HG03060 (cell line): ENCODE results near the gene HSPB6.

Source experiments
- ATAC-seq: cut with Tn5 transposase; IDR thresholded peaks from one replicate; pipeline ENCODE4 v1.9.1; 2021; ENCODE audit warnings: low read depth, moderate number of reproducible peaks; ENCODE audit not compliant: unreplicated experiment

HSPB6 gene

DNA sequence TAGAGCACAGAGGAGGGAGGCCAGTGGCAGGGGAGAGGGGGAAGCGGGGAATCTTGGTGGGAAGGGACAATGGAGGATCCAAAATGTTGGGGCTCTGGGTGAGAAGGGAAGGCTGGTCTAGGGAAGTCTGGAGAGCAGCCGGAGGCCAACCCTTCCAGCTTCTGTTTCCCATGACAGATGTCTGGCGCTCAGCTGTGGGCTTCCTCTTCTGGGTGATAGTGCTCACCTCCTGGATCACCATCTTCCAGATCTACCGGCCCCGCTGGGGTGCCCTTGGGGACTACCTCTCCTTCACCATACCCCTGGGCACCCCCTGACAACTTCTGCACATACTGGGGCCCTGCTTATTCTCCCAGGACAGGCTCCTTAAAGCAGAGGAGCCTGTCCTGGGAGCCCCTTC is 10.3 kb downstream of the HSPB6 start:
- ATAC-seq: no peak

- no peak for ATAC-seq
Measured at GRCh38 chr19:35746087-35746462, 10.8 kb downstream of the HSPB6 start.

DNA sequence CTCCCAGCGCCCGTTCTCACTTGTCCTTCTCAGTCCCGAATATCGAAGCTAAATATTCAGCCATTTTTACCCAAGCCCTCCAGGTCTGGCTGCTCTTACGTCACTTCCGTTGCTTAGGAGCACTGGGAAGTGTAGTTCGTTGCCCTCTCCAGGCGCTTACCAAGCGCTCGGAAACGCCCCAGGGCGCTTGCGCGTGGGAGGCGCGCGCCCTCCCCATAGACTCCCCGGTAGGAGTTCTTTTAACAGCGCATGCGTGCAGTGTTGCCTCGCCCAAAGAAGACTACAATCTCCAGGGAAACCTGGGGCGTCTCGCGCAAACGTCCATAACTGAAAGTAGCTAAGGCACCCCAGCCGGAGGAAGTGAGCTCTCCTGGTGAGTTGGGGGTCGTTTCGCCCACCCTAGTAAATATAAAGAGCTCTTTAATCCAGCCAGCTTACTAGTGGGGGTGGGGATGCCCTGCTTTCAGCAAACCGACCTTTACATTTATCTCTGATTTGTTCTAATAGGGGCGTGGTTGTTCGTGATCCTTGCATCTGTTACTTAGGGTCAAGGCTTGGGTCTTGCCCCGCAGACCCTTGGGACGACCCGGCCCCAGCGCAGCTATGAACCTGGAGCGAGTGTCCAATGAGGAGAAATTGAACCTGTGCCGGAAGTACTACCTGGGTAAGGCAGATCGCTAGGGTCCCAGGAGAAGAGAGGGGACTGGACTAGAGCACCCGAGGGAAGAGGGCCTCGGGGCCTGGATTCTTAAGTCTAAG is 11.3 kb downstream of the HSPB6 start, which contains the start of the genes PSENEN and U2AF1L4:
Gene PSENEN, plus strand, starts transcription at position 324 of the 759 bp plus-strand sequence. Its CDS starts 280 bp downstream, at position 604.
Gene U2AF1L4, minus strand, starts transcription at position 91 of the 759 bp plus-strand sequence. Its CDS starts 27 bp downstream, at position 64.
- peak; percentile 25 for ATAC-seq

- no peak for ATAC-seq
Measured at GRCh38 chr19:35744430-35745327, 12.2 kb downstream of the HSPB6 start.

DNA sequence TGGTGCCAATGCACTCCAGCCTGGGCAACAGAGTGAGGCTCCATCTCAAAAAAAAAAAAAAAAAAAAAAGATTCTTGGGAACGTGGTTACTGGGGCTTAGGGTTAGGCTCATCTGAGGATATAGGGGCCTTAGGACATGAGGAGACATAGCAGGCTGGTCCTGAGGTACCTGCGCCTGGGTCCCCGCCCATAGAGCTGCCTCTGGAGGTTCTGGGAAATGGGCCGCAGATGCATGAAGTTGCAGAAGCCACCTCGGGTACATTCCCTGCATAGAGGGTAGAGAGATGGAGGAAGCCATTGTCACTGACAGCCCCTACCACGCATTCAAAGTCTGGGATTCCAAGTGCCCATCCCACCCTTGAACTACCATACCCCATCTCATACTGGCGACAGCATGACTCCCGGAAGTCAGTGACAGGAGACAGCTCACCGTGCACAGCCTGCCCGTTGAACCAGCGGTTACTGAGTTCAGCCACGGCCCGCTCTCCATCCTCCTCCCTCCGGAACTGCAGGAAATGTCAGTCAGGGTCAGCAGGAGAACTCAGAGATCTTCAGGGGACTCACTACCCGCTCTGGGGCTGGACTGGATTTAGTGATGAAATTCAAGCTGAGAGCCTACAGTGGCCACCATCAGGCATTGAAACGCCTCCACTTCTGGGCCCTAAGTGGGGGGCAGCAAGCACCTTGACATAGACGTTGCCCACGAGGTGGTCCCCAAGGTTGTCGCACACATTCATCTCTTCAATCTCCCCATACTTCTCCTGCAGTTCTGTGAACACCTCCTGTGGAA is 13.0 kb downstream of the HSPB6 start:
- no peak for ATAC-seq

GRCh38 chr19:35742121-35742724 is 14.6 kb downstream of the HSPB6 start, which contains the start of gene IGFLR1:
IGFLR1 (minus strand) TSS chr19:35742452; CDS start chr19:35741180, 1,272 bp downstream.
- ATAC-seq: no peak

DNA sequence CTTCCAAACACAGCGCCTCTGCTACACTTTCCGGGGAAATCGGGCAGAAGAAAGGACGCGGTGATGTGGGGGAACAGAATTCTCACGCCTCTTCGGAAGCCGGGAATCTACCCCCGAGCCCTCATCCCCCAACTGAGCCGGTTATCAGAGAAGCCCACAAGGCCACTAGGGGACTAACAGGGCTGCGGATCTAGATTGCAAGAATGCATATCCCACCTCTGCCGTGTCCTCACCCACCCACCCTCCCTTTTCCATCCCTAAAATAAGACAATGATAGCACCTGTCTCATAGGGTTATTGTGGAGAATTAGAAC is 15.7 kb downstream of the HSPB6 start:
- no peak for ATAC-seq

DNA sequence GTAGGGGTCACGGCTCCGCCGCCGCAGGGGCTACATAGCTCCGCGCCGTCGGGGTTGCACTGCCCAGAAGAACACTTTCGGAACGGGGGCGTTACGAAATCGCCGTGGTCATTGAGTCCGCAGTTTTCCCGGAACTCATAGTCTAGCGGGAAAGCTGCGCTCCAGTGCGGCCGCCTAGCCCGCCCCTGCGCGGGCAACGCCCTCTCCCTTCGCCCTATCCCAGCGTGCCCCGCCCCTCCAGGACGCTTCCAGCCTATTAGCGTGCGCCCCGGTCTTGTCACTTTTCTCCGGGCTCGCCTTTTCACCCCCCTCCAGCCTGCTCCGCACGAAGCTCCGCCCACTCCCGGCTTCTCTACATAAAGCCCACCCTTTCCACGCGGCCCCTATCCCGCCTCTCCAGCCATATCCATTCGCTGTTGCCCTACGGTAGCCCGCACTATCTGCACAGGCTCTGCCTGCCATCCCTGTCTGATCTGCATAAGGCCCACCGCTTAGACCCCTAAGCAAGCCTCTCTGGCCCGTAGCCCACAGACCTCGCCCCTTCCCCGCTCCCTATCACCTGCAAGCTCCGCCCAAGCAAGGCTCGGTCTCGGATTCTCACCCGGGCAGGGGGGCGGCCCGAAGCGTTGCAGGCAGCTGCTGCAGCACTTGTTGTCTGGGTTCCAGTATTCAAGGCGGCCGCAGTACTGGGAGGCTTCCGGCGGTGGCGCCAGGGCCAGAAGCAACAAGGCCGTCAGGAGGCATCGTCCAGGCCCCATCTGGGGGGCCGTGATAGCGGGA is 16.2 kb downstream of the HSPB6 start:
- no peak for ATAC-seq

DNA sequence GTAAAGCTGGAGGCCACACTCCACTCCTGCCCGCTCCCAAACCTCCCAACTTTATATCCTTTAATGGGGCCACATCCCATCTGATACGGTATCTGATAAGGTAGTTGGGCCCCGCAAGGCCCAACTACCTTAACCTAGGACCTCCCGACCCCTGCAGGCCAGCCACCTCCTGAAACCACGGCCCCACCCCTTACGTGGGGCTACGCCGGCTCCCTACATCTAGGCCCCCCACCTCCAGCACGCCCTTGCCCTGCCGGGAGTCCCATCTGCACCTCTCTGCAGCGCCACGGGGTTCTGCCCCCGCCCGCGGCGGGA is 16.8 kb downstream of the HSPB6 start:
- ATAC-seq: no peak

- no peak for ATAC-seq
Measured at GRCh38 chr19:35739275-35740107, 17.3 kb downstream of the HSPB6 start.

DNA sequence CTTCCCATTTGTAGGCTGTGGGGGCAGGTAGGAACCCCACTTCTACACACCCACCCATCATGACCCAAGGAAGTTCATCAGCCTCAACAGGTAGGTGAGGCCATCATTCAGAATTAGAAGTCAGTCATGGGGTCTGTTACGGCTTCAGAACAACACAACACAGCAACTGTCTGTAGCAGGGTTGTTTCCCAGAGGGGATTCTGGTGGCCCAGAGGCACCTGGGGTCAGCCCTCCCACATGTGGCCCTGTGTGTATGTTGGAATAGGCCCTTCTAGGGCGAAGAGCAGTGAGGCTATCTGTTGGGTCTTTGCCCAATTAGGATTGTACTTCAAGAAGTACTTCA is 18.0 kb downstream of the HSPB6 start:
- no peak for ATAC-seq

DNA sequence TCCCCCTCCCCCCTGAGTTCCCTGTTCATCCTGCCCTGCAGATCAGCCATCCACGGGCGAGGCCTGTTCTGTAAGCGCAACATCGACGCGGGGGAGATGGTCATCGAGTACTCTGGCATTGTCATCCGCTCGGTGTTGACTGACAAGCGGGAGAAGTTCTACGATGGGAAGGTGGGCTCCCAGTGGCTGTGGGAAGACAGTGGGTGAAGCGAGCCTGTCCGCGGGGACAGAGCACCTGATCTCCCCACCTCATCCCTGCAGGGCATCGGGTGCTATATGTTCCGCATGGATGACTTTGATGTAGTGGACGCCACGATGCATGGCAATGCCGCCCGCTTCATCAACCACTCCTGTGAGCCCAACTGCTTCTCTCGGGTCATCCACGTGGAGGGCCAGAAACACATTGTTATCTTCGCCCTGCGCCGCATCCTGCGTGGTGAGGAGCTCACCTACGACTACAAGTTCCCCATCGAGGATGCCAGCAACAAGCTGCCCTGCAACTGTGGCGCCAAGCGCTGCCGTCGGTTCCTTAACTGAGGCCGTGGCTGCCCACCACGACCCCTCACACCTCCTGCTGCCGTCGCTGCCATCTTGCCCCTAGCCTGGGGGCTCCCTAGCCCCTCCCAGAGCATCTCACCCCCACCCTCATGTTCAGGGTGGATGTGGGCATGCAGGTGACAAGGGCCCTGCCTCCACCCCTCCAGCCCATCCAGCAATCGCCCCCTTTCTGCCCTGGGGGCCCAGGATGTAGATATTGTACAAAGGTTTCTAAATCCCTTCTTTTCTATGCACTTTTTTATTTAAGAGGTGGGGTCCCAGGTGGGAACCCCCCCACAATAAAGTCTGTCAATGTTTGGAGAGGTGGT is 18.6 kb downstream of the HSPB6 start:
- no peak for ATAC-seq

DNA sequence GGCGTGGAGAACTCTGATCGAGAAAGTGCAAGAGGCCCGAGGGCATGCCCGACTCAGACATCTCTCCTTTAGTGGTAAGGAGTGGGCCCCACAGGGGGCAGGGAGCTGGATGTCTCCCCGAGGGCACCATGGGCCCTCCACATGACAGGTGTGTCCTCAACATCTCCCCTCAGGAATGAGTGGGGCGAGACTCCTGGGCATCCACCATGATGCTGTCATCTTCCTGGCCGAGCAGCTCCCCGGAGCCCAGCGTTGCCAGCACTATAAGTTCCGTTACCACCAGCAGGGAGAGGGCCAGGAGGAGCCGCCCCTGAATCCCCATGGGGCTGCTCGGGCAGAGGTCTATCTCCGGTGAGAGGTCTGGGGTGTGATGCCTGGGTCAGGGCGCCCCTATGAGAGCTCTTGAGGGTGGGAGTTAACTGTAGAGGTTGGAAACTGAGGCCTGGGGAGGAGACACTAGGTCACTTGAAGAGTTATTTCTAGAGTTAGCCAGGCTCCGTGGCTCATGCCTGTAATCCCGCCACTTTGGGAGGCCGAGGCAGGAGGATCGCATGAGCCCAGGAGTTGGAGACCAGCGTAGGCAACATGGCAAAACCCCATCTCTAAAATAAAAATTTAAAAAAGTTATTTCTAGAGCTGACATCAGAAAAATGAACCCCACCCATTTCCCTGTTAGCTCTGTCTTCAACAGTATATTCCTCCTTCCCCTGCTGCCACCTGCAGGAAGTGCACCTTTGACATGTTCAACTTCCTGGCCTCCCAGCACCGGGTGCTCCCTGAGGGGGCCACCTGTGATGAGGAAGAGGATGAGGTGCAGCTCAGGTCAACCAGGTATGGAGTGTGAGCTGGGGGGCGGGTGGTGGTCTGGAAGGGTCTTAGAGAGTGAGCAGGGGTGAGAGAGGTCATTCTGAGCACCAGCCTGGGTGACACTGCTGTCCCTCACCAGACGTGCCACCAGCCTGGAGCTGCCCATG is 19.6 kb downstream of the HSPB6 start:
- no peak for ATAC-seq

GRCh38 chr19:35734889-35735288 is 21.9 kb downstream of the HSPB6 start:
- ATAC-seq: no peak

DNA sequence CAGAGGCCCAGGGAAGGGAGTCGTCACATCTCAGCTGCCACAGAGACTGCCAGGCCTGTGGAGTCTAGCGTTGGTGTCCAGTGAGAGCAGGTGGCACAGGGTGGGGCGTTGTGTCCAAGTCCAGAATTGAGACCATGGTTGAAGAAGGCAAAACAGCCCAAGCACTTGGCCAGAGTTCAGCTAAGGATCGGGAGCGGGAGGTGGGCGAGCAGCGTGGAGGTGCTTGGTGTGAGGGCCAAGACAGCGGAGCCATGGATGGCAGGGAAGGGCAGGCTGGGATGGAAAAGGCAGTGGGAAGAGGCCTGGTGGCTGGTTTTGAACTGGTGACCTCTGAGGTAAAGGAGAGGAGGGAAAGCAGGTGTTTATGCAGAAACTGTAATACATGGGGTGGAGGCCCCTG is 22.6 kb downstream of the HSPB6 start:
- no peak for ATAC-seq

DNA sequence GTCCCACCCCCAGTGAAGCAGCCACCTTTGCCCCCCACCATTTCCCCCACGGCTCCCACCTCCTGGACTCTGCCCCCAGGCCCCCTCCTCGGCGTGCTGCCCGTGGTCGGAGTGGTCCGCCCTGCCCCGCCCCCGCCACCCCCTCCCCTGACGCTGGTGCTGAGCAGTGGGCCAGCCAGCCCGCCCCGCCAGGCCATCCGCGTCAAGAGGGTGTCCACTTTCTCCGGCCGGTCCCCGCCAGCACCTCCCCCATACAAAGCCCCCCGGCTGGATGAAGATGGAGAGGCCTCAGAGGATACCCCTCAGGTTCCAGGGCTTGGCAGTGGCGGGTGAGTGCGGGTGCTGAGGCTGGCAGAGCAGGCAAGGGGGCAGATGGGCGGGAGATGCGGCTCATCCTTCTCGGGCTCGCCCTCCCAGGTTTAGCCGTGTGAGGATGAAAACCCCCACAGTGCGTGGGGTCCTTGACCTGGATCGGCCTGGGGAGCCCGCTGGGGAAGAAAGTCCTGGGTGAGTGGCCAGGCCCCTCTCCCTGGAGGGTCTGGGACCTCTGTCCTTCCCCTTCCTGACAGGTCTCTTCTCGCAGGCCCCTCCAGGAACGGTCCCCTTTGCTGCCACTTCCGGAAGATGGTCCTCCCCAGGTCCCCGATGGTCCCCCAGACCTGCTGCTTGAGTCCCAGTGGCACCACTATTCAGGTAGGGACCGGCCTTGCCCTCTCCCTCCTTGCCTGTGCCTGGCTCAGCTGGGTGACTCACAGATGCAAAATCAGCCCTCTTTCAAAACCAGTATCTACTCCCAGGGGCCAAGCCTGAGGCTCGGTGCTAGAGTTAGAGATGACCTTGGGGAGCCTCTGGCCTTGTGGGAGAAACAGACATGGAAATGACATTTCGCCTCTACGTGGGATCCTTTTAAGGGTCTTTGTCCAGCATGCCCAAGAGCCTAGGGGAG is 23.4 kb downstream of the HSPB6 start:
- ATAC-seq: no peak
